PC-3 (cell line): ENCODE results near the gene TTC23. TPM values are rescaled to one million over a fixed set of nuclear protein-coding genes. Genes with fewer than 3 reads are reported as not detected.
A peak's percentile ranks its signal among the peaks of the same experiment; 100 is the strongest.

ENCODE experiments used
- ATAC-seq: fragments of 200-7000 bp; cut with Tn5 transposase; 2 replicates; pipeline ENCODE4 v1.9.1; 2020; ENCODE audit warnings: mild to moderate bottlenecking, moderate library complexity
- BruUV-seq: library from RNA; stranded (reverse); fragments of 400-500 nt; replicated peaks from 2 replicates; lab custom pipeline; 2021; lab: Mats Ljungman, UMichigan
- CTCF ChIA-PET: fragments of 300-600 bp; sonication (Branson Sonifier 250); formaldehyde crosslinking; loops from one replicate; lab custom pipeline; 2022; ENCODE audit warnings: antibody characterized with exemption; lab: Charles Lee
- POLR2A ChIA-PET: fragments of 300-600 bp; sonication (Branson Sonifier 250); formaldehyde crosslinking; loops from one replicate; lab custom pipeline; 2022; ENCODE audit warnings: antibody characterized with exemption; ENCODE audit not compliant: unreplicated experiment; lab: Charles Lee
- DNase-seq: peaks from one replicate; pipeline ENCODE4 v3.0.0-alpha.2; 2015
- H2AFZ ChIP-seq: fragments of 300-600 bp; sonication (generic); 2 replicates; pipeline ENCODE4 v1.6.0; 2016; ENCODE audit warnings: antibody characterized with exemption, low read length
- H3F3A ChIP-seq: fragments of 300-600 bp; sonication (generic); one replicate; pipeline ENCODE4 v1.6.0; 2017; ENCODE audit warnings: antibody characterized with exemption, low read length, control low read depth, mild to moderate bottlenecking; ENCODE audit not compliant: unreplicated experiment
- H3K27ac ChIP-seq: fragments of 300-600 bp; sonication (generic); 2 replicates; pipeline ENCODE4 v1.5.1; 2016; ENCODE audit warnings: mild to moderate bottlenecking, low read length
- H3K27me3 ChIP-seq: fragments of 300-600 bp; sonication (generic); 2 replicates; pipeline ENCODE4 v1.6.1; 2016; ENCODE audit warnings: low read length, mixed read lengths
- H3K36me3 ChIP-seq: fragments of 300-600 bp; sonication (generic); 2 replicates; pipeline ENCODE4 v1.6.1; 2016; ENCODE audit warnings: low read depth, mixed run types, low read length, mixed read lengths
- H3K4me1 ChIP-seq: fragments of 300-600 bp; sonication (generic); 2 replicates; pipeline ENCODE4 v1.5.1; 2016; ENCODE audit warnings: low read length; ENCODE audit not compliant: insufficient read depth
- H3K4me2 ChIP-seq: fragments of 300-600 bp; sonication (generic); 2 replicates; pipeline ENCODE4 v1.6.0; 2016; ENCODE audit warnings: low read length
- H3K4me3 ChIP-seq: fragments of 300-600 bp; sonication (generic); 2 replicates; pipeline ENCODE4 v1.5.1; 2016; ENCODE audit warnings: mild to moderate bottlenecking, low read length, mixed read lengths
- H3K79me2 ChIP-seq: fragments of 300-600 bp; sonication (generic); 2 replicates; pipeline ENCODE4 v1.6.1; 2017; ENCODE audit warnings: low read length, mixed read lengths
- H3K9ac ChIP-seq: fragments of 300-600 bp; sonication (generic); 2 replicates; pipeline ENCODE4 v1.6.0; 2016; ENCODE audit warnings: mild to moderate bottlenecking, low read length
- H3K9me2 ChIP-seq: fragments of 300-600 bp; sonication (generic); replicated peaks from 2 replicates; pipeline ENCODE4 v1.6.1; 2016; ENCODE audit warnings: mixed run types, low read length, mixed read lengths
- H3K9me3 ChIP-seq: fragments of 300-600 bp; sonication (generic); 2 replicates; pipeline ENCODE4 v1.6.1; 2016; ENCODE audit warnings: low read length, mixed read lengths
- H4K20me1 ChIP-seq: fragments of 300-600 bp; sonication (generic); 2 replicates; pipeline ENCODE4 v1.6.1; 2016; ENCODE audit warnings: low read length, mixed read lengths
- EZH2 ChIP-seq: fragments of 300-600 bp; sonication (generic); IDR thresholded peaks from one replicate; pipeline ENCODE4 v1.6.1; 2017; ENCODE audit warnings: antibody characterized with exemption, mild to moderate bottlenecking, low read length; ENCODE audit not compliant: unreplicated experiment
- EZH2phosphoT487 ChIP-seq: fragments of 300-600 bp; sonication (generic); IDR thresholded peaks from 2 replicates; pipeline ENCODE4 v1.6.1; 2018; ENCODE audit warnings: mild to moderate bottlenecking, antibody characterized with exemption, low read length, borderline replicate concordance
- intact Hi-C: fragments of 100-400 bp; cut with micrococcal nuclease; formaldehyde crosslinking; loops from 2 replicates; pipeline ENCODE4 v1.9.0; 2023
- total RNA-seq: library from RNA; depleted of rRNA; stranded (reverse); fragments of >200 nt; gene quantifications from 2 replicates; pipeline ENCODE4 v1.2.3, GENCODE V29; 2014
- TF ChIP-seq, protein P1 (sequence below): fragments of 300-600 bp; sonication (generic); conservative IDR thresholded peaks from 2 replicates; pipeline ENCODE4 v1.5.1; 2017; ENCODE audit warnings: antibody characterized with exemption, low read depth, mild to moderate bottlenecking, low read length

TTC23 gene
- total RNA-seq, 1 experiment from 2014 or later = 10.4 TPM

DNA sequence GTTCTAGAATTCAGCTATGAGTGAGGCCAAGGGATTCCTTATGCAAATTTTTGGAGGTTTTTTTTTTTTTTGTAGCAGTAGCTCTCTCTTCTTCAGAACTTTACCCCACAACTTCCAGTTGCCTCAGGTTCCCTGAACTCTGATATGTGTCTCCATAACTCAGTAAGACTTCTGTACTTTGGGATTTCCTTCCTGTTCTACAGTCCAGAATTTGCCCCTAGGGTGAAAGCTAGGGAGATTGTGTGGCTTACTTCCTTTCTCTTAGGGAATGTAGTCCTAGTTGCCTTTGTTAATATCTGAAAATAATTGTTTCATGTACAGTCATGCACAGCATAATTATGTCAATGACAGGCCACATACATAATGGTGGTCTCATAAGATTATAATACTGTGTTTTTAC lies 32.7 kb upstream of the TTC23 start:
- Histone ChIP-seq H3K9ac (no peak overlapping the region), H3K9me3 (no peaks in the 10 kb centered on the region), H3K79me2 (no peaks in the 10 kb centered on the region), H3F3A (no peaks in the 10 kb centered on the region), H3K9me2 (no peaks in the 10 kb centered on the region), H3K4me1 (no peaks in the 10 kb centered on the region), H3K27ac (no peak overlapping the region), H4K20me1 (no peaks in the 10 kb centered on the region), H3K4me2 (no peak overlapping the region), H2AFZ (no peak overlapping the region), H3K27me3 (no peaks in the 10 kb centered on the region), H3K4me3 (no peak overlapping the region), H3K36me3 (no peaks in the 10 kb centered on the region)
- TF ChIP-seq EZH2 (no peak), EZH2phosphoT487 (no peak)
- TF ChIP-seq, protein P1, sequence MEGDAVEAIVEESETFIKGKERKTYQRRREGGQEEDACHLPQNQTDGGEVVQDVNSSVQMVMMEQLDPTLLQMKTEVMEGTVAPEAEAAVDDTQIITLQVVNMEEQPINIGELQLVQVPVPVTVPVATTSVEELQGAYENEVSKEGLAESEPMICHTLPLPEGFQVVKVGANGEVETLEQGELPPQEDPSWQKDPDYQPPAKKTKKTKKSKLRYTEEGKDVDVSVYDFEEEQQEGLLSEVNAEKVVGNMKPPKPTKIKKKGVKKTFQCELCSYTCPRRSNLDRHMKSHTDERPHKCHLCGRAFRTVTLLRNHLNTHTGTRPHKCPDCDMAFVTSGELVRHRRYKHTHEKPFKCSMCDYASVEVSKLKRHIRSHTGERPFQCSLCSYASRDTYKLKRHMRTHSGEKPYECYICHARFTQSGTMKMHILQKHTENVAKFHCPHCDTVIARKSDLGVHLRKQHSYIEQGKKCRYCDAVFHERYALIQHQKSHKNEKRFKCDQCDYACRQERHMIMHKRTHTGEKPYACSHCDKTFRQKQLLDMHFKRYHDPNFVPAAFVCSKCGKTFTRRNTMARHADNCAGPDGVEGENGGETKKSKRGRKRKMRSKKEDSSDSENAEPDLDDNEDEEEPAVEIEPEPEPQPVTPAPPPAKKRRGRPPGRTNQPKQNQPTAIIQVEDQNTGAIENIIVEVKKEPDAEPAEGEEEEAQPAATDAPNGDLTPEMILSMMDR = no peak
- CTCF ChIA-PET = interaction anchor here (1.1 kb wide), 1 partner anchor 42 kb away, joined by 15 read pairs; no protein-coding TSS in a partner anchor
- no TSS peak for BruUV-seq
- ATAC-seq = no peak
- intact Hi-C loops = no loop called here
- DNase-seq = peak; percentile 4
- POLR2A ChIA-PET = no interaction called here

DNA sequence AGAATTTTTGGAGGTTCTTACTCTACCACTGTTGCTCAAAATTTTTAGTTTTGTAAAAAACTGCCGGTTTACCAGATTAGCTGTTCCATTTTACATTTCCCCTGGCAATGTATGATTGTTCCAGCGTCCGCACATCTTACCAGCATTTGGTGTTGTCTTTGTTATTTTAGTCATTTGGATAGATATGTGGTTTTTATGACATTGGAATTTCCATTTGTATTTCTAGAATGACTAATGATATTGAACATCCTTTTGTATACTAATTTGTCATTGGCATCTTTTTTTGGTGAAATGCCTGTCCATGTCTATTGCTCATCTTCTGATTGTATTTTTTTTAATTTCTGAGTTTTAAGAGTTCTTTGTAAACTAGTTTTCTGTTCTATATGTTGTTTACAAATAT lies 30.4 kb upstream of the TTC23 start:
- Histone ChIP-seq H3F3A (no peaks in the 10 kb centered on the region), H3K9me2 (no peaks in the 10 kb centered on the region), H3K9me3 (no peaks in the 10 kb centered on the region), H3K9ac (no peak overlapping the region), H3K27ac (no peak overlapping the region), H4K20me1 (no peaks in the 10 kb centered on the region), H2AFZ (no peak overlapping the region), H3K4me3 (no peak overlapping the region), H3K27me3 (no peaks in the 10 kb centered on the region), H3K4me1 (no peaks in the 10 kb centered on the region), H3K4me2 (no peak overlapping the region), H3K36me3 (no peaks in the 10 kb centered on the region), H3K79me2 (no peaks in the 10 kb centered on the region)
- ChIA-PET CTCF (interaction anchor here (1.0 kb wide), 1 partner anchor 424 kb away, joined by 3 read pairs; no protein-coding TSS in a partner anchor), POLR2A (no interaction called here)
- no TSS peak for BruUV-seq
- TF ChIP-seq EZH2 (no peak), EZH2phosphoT487 (no peak)
- TF ChIP-seq, protein P1 = no peak
- no peak for ATAC-seq
- intact Hi-C loops = no loop called here
- no peak for DNase-seq

DNA sequence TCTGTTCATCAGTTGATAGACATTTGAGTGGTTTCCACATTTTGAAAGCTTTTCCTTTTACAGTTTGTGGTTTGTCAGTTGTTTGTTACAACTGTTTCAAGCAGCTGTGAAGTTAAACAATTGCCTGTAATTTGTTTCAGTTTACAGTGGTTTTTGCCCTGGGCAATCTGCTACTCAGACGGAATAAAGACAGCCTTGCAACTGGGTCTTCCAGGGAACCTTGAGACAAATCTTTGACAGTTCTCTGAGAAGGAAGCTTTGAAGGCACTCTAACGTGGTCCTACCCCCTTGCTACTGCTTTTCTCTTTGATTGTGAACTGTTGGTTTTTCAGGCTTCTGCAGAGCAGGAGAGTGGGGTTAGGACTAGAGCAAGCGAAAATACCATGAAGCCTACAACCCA lies 29.9 kb upstream of the TTC23 start:
- Histone ChIP-seq H3K79me2 (no peaks in the 10 kb centered on the region), H3F3A (no peaks in the 10 kb centered on the region), H3K36me3 (no peaks in the 10 kb centered on the region), H3K4me2 (no peak overlapping the region), H3K4me1 (no peaks in the 10 kb centered on the region), H2AFZ (no peak overlapping the region), H3K27me3 (no peaks in the 10 kb centered on the region), H3K9me3 (no peaks in the 10 kb centered on the region), H4K20me1 (no peaks in the 10 kb centered on the region), H3K9me2 (no peaks in the 10 kb centered on the region), H3K27ac (no peak overlapping the region), H3K4me3 (no peak overlapping the region), H3K9ac (no peak overlapping the region)
- intact Hi-C loops = no loop called here
- TF ChIP-seq EZH2 (no peak), EZH2phosphoT487 (no peak)
- TF ChIP-seq, protein P1 = no peak
- CTCF ChIA-PET = interaction anchor here (1.0 kb wide), 1 partner anchor 425 kb away, joined by 3 read pairs; no protein-coding TSS in a partner anchor
- POLR2A ChIA-PET = no interaction called here
- ATAC-seq (no peak), DNase-seq (no peak)
- no TSS peak for BruUV-seq
